Fibroblast of peridontal ligament (primary cell): Measurements from ENCODE around the gene IGSF9B.

Experiments used
- DNase-seq: peaks from one replicate; pipeline ENCODE4 v3.0.0-alpha.2; 2010; ENCODE audit errors: extremely low read depth

Gene IGSF9B

DNA sequence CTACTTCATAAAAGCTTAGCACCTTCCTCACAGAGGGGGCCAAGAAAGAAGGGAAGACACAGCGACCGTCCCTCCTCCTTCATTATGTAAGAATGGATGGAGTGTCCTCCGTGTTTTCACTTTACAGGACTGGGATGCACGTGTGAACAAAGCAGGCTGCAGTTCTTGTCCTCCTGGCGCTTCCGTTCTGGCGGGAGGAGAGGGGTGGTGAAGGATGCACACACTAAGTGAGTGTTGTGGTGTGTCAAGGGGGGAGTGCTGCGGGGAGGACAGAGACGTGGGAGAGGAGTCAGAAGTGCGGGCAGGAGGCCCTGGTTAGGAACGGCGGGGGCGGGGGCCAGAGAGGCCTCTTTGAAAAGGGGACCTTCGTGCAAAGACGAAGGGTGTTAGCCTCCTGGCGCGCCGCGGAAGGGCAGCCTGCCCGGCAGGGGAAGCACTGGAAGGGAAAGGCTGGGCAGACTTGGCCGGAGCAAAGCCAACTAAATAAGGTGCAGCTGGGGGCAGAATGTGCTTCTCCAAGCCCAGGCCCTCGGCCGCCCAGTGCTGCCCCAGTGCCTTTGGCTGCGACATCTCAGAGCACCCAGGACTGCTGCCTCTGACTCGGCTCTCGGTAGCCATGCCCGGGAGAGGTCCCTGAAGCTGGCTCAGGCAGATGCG lies 27.0 kb upstream of the IGSF9B start:
- DNase-seq: no peak

DNA sequence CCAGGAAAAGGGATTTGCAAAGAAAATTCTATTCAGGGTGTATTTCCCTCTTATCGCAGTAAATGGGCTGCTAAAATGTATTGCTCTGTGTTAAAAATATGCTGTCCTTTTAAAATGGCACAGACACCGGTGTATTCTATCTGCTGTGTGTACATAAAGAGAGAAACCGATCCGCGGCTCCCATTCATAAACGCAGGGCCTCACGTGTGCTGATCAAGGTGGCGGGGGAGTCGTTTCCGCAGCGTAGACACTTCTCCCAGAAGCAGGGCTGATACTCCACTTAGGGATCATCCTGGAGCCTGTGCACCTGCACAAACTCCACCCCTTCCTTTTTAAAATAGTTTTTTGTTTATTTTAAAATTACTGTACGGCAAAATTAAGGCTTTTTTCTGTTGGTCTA lies 26.1 kb upstream of the IGSF9B start:
- no peak for DNase-seq

DNA sequence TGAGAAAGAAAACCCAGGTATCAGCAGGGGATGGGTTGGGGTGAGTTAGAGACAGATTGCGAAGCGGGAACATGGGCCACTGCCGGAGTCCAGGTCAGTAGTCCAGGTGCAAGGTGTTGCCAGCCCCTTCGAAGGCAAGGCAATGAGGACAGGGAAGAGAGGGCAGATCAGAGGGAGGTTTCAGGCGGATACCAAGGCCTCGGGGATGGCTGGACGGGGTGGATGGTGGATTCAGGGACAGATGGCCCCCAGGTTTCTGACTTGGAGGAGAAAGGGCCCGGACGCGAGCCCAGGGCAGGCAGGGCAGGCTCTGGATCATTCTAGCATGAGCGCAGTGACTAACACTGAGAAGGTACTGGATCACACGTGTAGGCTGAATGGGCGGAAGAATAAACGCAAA lies 25.4 kb upstream of the IGSF9B start:
- DNase-seq: no peak

DNA sequence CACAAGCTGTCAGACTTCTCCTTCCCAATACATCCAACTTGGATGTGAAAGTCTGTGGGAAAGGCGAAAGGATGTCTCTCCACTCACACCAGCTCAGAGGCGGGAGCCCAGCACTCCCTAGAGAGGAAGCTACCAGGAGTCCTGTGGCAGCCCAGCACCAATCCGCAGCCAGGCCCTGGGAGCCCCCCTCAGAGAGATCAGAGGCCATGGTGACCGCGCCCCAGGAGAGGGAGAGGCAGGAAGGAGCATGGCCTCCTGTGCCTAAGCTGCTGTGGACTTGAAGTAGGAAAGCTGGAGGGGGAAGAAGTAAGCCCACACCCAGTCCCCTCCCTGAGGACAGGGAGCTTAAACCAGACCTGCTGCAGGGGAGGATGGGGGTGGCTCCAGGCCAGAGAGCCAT lies 24.4 kb upstream of the IGSF9B start:
- no peak for DNase-seq

DNA sequence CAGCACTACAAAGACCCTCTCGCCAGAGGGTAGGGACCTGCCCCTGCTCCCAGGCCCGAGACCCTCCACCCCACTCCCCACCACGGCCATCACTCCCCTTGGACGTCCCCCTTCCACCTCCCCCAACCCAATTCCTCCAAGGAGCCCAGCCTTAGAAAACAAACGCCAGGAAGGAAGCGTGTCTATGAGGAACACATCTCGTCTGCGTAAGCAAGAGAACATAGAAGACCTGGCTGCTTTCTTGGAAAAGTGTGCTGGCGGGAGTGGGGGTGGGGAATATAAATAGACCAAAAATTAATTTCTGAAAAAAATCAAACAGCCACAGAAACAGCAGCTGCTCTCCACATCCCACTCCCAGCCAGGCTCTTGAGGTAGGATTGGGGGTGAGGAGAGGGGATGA lies 23.9 kb upstream of the IGSF9B start:
- no peak for DNase-seq

DNA sequence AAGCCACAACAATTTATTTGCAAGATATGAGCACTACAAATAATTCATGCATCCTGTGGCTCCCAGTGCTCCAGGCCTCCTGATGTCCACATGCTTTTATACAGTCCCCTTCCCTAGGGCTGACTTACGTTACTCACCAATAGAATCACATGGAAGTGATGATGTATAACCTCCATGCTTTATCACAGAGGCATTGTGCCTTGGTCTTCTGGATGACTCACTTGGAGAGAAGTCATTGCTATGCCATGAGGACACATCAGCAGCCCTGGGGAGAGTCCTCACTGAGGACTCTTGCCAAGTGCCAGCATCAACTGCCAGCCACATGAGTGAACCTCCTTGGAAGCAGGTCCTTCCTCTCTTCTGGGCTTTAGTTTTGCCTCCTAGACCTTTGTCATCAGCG lies 22.0 kb upstream of the IGSF9B start:
- no peak for DNase-seq

DNA sequence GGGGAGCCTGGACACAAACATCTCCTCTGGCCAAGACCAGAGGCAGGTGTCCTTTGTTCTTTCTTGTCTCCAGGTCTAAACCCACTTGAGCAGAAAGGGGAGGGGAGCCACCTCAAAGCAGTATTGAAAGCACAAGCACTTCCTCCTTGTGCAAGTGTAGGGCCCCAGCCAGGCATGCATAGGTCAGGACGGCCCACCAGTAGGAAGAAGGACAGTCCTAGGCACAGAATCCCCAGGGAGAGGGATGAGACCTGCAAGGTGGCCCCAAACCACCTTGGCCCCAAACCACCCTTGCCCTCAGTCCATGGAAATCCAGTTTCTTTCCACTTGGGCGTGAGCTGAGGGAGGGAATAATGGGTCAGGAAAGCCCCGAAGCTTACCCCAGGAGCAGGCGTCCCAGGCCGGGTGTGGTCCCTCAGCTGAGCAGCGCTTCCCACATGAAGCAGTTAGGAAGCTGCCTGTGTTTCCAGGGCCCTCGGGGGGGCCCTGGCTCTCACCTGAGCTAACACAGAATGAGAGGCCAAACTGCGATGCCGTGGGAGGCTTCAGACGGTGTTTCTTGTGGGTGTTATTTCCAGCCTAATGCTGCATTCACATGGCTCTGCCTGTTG lies 20.4 kb upstream of the IGSF9B start:
- DNase-seq: no peak

DNA sequence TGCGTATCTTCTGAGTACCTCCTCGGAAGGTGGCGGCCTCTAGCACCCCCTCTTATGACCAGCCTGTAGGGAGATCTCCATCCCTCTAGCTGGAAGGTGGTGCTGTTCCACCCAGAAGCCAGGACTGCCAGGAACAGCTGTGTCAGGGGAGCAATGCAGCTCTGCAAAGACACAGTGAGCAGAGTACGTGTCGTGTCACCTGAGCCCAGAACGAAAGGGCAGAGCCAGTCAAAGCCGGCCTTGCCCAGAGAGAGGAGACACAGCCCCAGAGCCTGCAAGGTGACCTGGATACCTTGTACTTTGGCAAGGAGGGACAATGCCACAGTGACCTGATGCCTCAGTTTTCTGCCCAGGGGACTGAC lies 18.7 kb upstream of the IGSF9B start:
- no peak for DNase-seq

DNA sequence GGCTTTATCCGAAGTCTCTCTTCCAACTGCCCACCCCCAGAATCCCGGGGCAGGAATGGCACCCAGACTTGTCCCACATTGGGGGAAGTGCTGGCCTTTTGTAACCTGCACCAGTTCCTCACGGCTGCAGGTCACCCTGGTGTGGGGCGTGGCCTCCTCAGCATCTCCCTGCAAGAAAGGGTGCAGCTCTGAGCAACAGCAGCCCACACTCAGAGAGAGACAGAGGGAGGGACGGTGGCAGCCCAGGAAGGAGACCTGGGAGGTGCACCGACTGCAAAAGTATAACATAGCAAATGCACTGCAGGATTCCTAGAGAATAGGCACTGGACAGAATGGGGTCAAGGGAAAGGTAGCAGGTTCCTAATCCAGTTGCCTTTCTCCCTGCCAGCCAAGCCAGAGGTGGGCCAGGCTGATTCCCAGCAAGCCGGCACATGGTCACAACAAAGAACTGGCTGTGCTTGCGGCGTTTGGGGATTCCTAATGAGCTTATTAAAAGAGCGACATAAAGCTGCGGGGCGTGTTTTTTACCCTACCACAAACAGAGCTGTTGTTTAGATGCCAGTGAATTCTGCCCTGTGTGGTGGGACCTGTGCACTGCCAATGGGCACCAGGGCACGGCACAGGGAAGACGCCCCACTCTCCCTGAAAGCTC lies 18.2 kb upstream of the IGSF9B start:
- DNase-seq: no peak

DNA sequence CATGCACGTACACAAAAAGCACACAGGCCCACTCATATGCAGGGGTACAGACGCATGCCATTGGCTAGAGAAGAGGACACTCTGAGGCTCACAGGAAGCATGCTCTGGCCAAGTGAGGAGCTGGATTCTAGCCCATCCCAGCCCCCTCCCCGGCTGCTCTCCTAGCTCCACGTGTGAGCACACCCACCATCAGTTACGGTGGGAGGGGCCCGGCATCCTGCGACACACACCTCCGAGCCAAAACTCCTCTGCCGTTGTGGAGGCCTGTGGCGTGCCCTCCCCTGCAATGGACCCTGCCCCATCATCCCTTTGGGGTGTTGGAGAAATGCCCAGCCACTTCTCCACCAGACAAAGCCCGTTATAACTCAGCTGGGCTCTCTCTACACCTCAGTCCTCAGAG lies 15.1 kb upstream of the IGSF9B start:
- no peak for DNase-seq

DNA sequence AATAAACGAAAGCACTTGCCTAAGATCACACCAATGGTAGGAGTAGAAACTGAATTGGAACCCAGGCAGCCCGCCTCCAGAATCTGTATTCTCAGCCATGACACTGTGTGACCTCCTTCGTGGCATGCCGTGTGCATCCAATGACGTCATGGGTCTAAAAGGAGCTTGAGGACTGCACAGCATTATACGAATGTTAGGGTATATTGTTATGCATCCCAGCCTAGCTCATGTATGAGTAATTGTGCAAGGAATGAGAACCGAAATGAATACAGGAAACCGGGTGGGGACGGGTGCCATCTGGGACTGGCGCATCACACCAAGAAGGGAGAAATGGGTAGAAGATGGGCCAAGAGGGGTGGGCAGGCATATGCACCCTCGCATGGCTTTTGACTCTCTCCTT lies 12.3 kb upstream of the IGSF9B start:
- no peak for DNase-seq

DNA sequence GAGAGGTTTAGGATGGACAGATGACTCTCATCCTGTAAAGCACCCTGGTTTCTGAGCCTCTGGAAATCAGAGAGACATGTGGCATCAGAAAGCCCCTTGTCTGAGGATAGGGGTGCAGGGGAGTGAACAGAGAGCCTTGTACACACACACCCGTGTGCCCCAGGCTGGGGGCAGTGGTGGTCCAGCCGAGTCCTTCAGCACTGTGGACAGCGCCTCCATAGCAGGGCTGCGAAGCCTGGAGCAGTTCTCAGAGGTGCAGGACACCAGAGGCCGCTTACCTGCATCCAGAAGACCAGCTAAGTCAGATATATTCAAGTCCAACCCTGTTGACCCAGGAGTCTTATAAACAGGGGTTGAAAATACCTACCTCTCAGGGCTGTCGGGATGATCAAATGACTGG lies 11.5 kb upstream of the IGSF9B start:
- no peak for DNase-seq

DNA sequence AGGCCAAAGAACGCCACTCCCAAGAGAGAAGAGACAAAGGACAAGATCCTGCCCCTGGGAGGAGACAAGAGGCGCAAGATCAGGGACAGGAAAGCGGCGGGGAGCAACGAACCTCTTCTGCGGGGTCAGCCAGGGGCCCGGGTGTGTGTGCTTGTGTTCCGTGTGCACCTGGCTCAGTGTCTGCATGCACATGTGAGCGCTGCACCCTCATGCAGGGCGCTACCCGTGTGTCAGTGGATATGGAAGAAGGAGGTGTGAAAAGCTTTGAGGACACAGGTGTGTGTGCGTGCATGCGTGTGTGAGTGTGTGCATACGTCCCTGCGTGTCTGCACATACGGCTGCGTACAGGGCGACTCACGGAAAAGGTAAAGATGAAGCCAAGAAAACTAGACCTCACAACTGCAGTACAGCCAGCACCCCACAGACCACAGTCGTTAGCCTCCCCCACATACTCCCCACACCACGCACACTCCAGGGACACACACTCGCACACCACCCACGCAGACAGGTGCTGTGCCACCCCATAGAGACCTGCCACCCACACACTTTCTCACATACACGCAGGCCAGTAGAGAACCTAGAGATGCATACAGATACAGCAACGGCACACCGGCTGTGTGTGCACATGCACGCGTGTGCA lies 11.0 kb upstream of the IGSF9B start:
- no peak for DNase-seq

DNA sequence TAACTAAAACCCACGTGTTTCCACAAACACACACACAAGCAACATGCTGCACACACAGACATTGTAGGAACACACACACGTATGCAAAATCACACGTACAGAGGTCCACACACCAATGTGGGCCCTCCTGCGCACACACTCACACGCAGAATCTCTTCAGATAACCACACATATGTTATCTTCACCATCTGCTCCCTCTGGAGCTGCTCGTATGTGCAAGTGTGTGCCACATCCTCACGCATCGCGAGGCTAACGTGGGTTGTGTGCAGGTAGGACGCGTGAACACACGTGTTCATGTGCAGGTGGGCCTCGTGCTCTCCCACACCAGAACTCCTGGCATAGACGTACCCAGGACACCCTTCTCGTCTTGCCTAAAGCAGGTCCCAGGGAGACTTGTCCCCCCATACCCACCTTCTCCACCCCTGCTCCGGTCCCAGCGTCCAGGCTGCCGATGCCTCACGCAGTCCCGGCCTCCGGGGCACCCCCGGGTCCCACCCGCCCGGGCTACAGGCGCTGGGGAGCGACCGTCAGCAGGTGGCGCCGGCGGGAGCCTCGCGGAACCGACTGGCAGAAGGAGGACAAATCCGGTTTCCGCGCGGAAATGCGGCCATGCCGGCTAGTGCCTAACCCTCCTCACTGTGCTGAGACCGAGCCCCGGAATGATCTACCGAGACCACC lies 10.3 kb upstream of the IGSF9B start:
- no peak for DNase-seq

DNA sequence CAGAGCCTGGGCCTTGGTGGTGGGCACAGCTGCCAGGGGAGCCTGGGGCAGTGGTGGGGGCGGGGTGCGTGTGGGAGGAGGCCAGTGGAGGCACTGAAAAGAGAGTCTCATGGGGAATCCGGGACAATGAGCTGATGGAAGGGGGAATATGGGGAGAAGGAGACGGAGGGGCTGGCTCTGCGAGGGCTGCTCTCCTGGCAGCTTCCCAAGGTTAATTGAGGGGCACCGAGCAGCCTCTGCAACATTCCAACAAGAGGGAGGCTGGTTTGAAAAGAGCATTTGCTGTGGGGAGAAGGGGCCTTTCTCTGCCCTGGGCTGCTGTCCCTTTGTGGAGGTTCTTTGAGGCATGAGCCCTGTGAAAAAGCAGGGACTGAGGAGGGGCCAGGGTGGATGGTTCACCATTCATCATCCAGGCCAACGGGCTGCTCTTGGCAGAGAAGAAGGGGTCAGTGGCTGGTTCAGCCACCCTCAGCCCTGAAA lies 9.4 kb upstream of the IGSF9B start:
- no peak for DNase-seq

DNA sequence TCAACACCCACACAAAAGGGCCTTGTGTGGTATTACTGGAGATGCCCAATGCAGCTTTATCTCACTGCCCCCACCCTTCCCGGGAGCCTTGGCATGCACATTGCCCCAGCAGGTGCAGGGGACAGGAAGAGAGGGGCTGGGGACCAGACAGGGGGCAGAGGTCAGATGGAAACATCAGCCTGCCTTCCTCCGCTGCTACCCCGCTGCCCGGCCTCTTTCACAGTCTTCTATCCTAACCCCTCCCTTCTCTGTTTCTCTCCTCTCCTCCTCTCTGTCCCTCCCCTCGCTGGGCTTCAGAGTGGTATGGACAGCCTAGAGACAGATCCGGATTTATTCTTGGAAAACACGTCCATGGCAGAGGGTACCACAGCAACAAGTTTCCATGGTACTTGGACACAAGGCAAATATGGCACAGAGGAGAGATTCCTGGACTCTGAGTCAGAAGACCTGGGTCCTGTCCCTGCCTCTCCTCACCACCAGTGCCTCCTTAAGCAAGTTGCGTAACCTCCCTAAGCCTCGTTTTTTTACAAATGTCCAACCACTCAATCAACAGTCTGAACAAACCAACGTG lies 8.3 kb upstream of the IGSF9B start:
- no peak for DNase-seq

DNA sequence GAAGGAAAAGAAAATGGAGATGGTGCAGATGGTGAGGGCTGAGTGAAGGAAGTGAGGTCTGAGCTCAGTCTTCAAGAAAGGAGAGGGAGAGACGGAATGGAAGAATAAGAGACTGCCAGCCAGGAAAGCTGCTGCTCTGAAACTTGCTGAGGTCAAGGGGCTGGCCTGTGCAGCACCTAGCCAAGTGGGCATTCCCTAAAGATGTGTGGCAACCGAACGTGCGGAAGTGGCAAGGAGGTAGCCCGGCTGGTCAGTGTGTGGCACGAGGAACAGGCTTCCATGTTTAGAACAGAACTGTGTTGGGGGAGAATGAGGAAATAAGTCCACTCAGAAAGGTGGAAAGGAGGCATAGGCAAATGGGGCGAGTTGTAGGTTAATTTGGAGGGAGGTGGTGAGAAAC lies 7.6 kb upstream of the IGSF9B start:
- DNase-seq: no peak

DNA sequence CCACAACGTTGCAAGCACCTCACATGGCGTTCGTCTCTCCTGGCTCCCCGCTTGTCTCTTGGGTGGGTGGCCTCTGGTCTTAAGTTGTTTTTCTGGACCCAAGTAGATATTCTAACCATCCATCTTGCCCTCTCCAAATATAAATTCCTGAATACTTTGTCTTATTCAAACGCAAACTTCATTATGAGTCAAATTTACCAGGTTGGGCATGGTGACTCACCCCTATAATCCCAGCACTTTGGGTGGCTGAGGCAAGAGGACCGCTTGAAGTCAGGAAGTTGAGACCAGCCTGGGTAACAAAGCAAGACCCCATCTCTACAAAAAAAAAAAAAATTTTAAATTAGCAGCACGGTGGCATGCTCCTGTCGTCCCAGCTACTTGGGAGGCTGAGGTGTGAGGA lies 5.1 kb upstream of the IGSF9B start:
- no peak for DNase-seq

DNA sequence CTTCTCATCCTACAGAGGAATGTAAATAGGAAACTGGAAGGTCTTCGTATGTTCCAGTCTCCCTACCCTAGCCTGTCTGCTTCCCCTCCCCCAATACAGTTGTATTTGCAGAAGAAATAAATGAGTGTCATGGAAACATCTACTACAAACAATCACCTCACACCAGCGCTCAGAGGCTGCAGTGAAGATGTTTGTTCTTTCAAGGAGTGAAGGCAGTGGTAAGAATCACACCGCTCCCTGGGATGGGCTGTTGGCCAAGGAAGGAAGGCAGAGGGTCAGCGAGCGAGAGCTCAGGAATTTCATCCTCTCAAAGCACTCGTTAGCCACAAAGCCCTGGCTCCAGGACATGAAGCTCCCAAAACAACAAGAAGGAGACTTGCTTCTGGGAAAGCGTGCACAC lies 1.1 kb upstream of the IGSF9B start:
- DNase-seq: no peak

DNA sequence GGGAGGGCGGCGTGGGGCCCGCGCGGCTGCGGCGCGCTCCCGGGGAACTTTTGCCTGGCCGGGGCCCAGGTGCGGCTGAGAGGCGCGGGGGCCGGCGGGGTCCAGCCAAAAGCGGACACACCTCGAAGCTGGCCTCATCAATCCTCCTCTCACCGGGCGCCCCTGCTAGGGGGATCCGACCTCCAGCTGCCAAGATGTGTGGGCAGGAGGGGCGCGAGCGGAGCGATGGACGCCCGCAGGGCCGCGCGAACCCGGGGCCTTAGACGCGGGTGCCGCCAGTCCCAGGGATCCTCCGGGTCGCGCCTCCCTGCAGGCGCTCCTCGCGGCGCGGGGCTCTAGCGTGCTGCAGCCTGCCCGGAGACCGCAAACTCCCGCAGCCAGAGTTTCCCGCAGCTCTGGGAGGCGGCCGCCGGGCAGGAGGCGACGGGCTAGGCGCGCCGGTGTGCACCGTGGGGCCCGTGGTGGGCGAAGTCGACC lies 785 bp downstream of the IGSF9B start:
- no peak for DNase-seq

DNA sequence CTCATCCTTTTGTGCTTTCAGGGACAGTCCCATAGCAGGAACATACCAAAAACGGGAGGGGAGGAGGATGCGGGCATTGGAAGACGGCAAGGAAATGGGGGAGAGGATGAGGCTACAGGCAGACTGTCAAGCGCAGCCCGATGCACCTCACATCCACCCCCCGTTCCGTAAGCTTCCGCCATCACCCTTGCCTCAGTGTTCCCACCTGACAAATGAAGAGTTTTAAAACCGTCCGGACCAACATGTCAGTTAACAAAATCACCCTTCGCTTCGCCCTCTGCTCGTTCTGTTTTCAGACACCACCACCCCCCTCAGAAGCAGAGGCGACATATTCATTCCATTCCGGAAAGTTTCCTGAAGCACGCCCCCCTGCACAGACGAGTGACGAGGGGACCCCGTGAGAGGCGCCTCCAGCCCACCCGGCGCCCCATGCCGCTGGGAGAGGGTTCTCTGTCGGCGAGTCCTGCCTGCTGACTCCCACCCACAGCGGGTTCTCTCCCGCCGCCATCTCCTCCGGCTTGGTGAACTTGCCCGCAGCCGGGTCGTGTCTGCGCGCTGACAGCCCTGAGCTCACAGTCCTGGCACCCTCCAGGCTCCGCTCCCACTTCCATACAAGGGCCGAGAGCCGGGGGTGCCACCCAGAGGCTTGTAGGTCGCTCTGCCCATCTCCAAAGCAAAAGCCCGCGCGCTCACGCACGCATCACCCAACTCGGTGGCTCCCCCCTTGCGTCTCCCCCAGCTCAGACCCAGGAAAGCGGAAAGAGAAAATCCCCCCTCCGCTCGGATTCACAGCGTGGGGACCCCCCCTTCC lies 1.5 kb downstream of the IGSF9B start:
- no peak for DNase-seq
